HG03280 (cell line): ENCODE measurements around the gene CLTB.
"Not testable (repeated sequence)": the region's sequence is repeated elsewhere in the genome, so short reads cannot be mapped to it uniquely, and the experiment has no call there.

ENCODE experiments used
- ATAC-seq: cut with Tn5 transposase; IDR thresholded peaks from one replicate; pipeline ENCODE4 v1.9.1; 2021; ENCODE audit warnings: mild to moderate bottlenecking, moderate library complexity; ENCODE audit not compliant: unreplicated experiment

The CLTB gene

GRCh38 chr5:176429972-176430371 lies 13.6 kb upstream of the CLTB start:
- no peak for ATAC-seq

- ATAC-seq, result no peak
These were observed 11.6 kb upstream of the CLTB start for GRCh38 chr5:176427971-176428370.

GRCh38 chr5:176426876-176427275 lies 10.5 kb upstream of the CLTB start:
- no peak for ATAC-seq

GRCh38 chr5:176425791-176426190 lies 9.5 kb upstream of the CLTB start:
- ATAC-seq, result no peak

GRCh38 chr5:176425138-176425537 lies 8.8 kb upstream of the CLTB start:
- no peak for ATAC-seq

GRCh38 chr5:176424181-176424580 lies 7.8 kb upstream of the CLTB start:
- ATAC-seq, result no peak

- no peak for ATAC-seq
These were observed 4.7 kb upstream of the CLTB start for GRCh38 chr5:176420972-176421544.

GRCh38 chr5:176420086-176420485 lies 3.7 kb upstream of the CLTB start:
- no peak for ATAC-seq

- ATAC-seq, result no peak
These were observed 1.9 kb upstream of the CLTB start for GRCh38 chr5:176418251-176418650.

- no peak for ATAC-seq
These were observed 626 bp upstream of the CLTB start for GRCh38 chr5:176416965-176417364.

- no peak for ATAC-seq
These were observed 943 bp downstream of the CLTB start for GRCh38 chr5:176415240-176415951.

GRCh38 chr5:176414704-176415103 lies 1.6 kb downstream of the CLTB start:
- no peak for ATAC-seq

- ATAC-seq, result no peak
These were observed 2.6 kb downstream of the CLTB start for GRCh38 chr5:176413709-176414191.

- no peak for ATAC-seq
These were observed 3.1 kb downstream of the CLTB start for GRCh38 chr5:176413255-176413565.

- no peak for ATAC-seq
These were observed 3.7 kb downstream of the CLTB start for GRCh38 chr5:176412517-176413254.

GRCh38 chr5:176410486-176411180 lies 5.7 kb downstream of the CLTB start:
- ATAC-seq, result no peak

GRCh38 chr5:176409765-176410164 lies 6.6 kb downstream of the CLTB start:
- ATAC-seq, result no peak

GRCh38 chr5:176408590-176408989 lies 7.7 kb downstream of the CLTB start:
- ATAC-seq, result no peak

GRCh38 chr5:176408252-176408573 lies 8.1 kb downstream of the CLTB start:
- not testable (repeated sequence) for ATAC-seq

GRCh38 chr5:176407456-176408251 lies 8.7 kb downstream of the CLTB start:
- no peak for ATAC-seq
